ENCODE data around the gene FBN2.
A peak's percentile ranks its signal among the peaks of the same experiment; 100 is the strongest.
"Not testable (repeated sequence)": the region's sequence is repeated elsewhere in the genome, so short reads cannot be mapped to it uniquely, and the experiment has no call there.

The FBN2 gene

GRCh38 chr5:128358826-128359225, 179.2 kb downstream of the FBN2 start:
- no peak for DNase-seq (ENCODE audit: low spot score)

GRCh38 chr5:128357226-128357625, 180.8 kb downstream of the FBN2 start:
- DNase-seq (ENCODE audit: low spot score), result no peak

GRCh38 chr5:128355961-128356360, 182.1 kb downstream of the FBN2 start:
- DNase-seq (ENCODE audit: low spot score), result no peak

- DNase-seq (ENCODE audit: low spot score), result no peak
Measured at GRCh38 chr5:128353441-128354107, 184.5 kb downstream of the FBN2 start.

GRCh38 chr5:128350705-128351104, 187.3 kb downstream of the FBN2 start:
- DNase-seq (ENCODE audit: low spot score), result no peak

- peak; percentile 70 for DNase-seq (ENCODE audit: low spot score)
Measured at GRCh38 chr5:128349044-128349858, 188.8 kb downstream of the FBN2 start.

DNA sequence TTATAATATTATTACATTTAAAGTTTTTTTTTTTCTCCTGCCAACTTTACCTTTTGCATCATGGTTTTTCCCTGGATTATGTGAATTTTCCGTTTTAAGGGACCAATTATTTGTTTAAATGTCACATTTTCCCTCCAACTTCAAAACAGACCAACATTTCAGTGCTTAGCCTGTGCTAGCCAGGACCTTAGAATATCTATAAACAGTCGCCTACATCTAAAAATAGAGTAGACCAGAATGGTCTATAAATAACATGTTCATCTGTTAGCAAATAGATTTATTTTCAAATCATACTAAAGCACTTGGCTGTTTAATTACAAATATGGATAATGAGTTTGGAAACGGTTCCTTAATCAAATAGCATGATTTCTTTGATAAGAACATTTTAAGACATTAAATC, 192.0 kb downstream of the FBN2 start:
- no peak for DNase-seq (ENCODE audit: low spot score)

- no peak for DNase-seq (ENCODE audit: low spot score)
Measured at GRCh38 chr5:128345247-128345646, 192.8 kb downstream of the FBN2 start.

DNA sequence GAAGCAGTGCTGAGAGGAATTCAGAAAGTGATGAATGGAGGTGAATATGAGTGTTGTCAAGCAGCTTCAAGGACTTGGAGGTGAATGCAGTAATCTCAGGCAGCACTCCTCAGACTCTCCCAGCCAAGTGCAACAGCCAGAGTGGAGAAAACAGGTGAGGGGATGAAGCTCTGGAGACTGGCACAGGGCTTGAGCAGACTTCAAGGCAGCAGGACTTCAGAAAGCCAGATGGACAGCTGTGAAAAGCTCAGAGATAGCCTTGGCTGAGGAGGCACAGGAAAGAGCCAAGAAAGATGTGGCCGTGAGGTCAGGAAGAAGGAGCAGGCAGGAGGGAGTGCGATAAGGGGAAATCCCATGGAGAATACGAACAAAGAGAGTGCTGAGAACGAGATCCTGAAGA, 194.9 kb downstream of the FBN2 start:
- DNase-seq (ENCODE audit: low spot score), result no peak

GRCh38 chr5:128341056-128341455, 197.0 kb downstream of the FBN2 start:
- DNase-seq (ENCODE audit: low spot score), result no peak

GRCh38 chr5:128340648-128341047, 197.4 kb downstream of the FBN2 start:
- DNase-seq (ENCODE audit: low spot score), result no peak

GRCh38 chr5:128339585-128339984, 198.5 kb downstream of the FBN2 start:
- DNase-seq (ENCODE audit: low spot score), result no peak

GRCh38 chr5:128338649-128339048, 199.4 kb downstream of the FBN2 start:
- no peak for DNase-seq (ENCODE audit: low spot score)

DNA sequence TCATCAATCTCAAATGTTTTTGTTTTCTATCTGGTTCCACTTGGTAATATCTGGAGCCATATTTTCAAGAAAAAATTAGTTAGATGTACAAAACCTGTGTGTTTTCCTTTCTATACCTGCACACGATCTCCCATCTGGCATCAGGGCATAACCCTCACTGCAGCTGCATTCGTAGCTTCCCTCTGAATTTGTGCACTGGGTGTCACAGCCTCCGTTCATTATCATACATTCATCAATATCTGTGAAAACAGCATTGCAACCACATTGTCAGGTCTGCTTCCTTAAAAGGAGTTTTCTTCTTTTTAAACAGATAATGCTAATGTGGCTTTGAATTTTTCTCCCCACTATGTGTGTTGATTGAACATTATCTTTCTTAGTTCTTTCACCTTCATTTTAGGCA, 202.7 kb downstream of the FBN2 start:
- DNase-seq (ENCODE audit: low spot score), result no peak

DNA sequence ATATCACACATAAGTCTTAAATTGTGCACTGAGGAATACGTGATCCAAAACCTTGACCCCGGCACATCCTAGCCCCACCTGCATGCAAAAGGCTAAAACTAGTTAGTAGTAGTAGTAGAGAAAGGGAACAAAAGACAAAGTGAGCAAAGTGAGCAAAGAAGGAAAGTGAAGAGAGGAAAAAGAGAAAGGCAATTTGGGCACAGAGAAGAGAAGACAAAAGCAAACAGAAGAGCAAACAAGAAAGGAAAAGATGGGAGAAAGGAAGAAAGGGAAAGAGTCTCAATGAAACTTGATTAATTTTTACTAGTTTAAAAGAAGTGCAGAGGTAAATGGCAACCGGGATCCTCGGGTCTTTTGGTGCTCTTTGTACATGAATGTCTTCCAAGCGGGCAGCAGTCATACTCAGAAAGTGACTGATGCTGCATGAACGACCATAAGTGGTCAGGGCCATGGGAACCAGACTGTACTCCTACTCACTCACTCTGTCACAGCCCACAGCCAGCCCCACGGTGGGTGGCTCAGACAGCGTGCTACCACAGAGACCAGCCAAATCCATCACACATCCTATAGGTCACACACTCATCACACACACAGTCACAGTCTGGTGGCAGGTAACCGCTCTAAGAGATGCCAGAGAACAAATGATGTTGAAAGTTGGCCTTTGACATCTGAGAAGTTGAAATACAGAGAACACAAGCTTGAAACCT, 203.9 kb downstream of the FBN2 start:
- no peak for DNase-seq (ENCODE audit: low spot score)

GRCh38 chr5:128331261-128331660, 206.8 kb downstream of the FBN2 start:
- DNase-seq (ENCODE audit: low spot score), result no peak

DNA sequence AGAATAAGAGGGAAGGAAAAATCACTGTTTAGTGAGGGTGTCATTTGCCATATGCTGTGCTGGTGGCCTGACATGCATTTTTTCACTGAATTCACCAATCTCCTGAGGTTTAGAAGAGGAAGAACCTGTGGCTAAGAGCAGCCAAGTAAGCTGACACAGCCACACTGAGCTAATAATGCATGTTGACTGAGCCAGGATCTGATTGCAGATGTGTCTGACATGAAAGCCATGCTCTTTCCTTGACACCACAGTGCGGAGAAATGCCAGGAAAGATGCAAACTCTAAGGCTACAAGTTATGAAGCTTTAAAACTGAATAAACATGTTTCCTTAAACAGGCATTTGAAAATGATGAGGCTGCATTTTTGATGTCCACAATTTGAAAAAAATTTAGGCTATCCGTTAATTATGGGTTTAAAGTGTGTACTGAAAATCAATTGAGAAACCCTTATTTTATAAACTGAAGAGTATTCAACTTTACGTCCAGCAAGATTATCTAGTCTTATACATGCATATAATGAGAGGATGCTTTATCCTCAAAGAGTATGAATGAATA, 208.6 kb downstream of the FBN2 start:
- no peak for DNase-seq (ENCODE audit: low spot score)

DNA sequence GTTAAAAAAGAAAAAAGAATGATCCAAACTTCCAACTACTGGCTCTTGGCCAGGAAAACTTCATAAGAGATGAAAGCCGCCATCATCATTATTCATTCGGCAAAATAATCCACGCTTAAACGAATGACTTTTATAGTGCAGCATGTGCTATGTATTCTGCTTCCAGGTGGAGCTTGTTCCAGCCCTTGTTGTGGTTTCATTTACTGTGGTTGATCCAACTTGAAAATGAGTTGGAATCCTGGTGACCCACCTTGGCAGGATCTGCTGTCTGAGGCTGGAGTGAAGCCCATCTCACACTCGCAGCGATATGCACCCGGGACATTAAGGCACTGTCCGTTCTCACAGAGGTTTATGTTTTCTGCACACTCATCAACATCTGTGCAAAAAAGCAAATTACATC, 209.6 kb downstream of the FBN2 start:
- no peak for DNase-seq (ENCODE audit: low spot score)

DNA sequence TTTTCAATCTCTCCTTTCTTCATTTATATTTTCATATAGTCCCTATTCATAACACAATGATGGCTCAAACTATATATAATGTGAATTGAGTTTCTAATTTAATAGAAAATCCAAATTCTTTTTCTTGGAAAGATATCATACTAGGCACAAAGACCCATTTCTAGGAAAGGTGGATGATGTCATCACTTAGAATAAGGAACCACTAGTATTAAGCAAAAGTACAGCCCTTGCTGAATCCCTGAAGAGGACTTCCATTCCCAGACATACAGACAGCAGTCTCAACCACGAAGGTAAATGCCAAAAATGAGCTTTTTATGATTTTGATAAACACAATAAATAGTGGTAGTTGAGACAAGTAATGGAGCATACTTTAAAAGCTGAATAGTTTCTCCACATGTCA, 210.0 kb downstream of the FBN2 start:
- DNase-seq (ENCODE audit: low spot score), result no peak

DNA sequence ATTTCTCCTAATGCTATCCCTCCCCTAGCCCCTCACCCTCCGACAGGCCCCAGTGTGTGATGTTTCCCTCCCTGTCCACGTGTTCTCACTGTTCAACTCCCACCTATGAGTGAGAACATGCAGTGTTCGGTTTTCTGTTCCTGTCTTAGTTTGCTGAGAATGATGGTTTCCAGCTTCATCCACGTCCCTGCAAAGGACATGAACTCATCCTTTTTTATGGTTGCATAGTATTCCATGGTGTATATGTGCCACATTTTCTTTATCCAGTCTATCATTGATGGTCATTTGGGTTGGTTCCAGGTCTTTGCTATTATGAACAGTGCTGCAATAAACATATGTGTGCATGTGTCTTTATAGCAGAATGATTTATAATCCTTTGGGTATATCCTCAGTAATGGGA, 216.6 kb downstream of the FBN2 start:
- not testable (repeated sequence) for DNase-seq (ENCODE audit: low spot score)

GRCh38 chr5:128318691-128319090, 219.4 kb downstream of the FBN2 start:
- no peak for DNase-seq (ENCODE audit: low spot score)

- DNase-seq (ENCODE audit: low spot score), result no peak
Measured at GRCh38 chr5:128317481-128317880, 220.6 kb downstream of the FBN2 start.

DNA sequence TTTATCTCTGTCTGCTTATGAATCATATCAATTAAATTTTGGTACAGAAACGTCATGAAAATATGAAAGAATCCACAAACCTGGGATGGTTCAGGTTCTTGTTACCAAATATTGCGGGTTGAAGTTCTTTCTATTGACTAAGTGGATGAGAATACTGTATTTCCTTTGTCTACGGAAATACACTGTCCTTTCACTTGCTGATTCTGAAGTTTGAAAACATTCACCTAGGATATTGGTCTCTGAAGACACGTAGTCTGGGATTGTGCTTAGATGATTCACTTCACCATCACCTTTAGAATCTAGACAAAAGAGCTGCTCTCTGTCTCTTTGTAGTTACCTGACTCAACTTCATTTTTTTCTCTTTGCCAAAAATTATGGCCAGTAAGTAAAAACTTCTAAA, 222.4 kb downstream of the FBN2 start:
- DNase-seq (ENCODE audit: low spot score), result no peak
